Esophagus muscularis mucosa (tissue), 4 donors: ENCODE data around the gene DES. TPM values are rescaled to one million over a fixed set of nuclear protein-coding genes. Genes with fewer than 3 reads are reported as not detected.
A peak's percentile ranks its signal among the peaks of the same experiment; 100 is the strongest.

ENCODE experiments used
- DNase-seq: peaks from one replicate; pipeline ENCODE4 v3.0.0-alpha.2; 2017; ENCODE audit errors: extremely low spot score
- H3K27ac ChIP-seq, 4 donors: fragments of 200-600 bp; sonication (generic); replicated peaks in 1 of 4; 1 replicate in 3 of 4; 2 replicates in 1 of 4; pipeline ENCODE4 v1.5.1; 2016 to 2019; ENCODE audit warnings: mild to moderate bottlenecking in 1 of 4
- H3K27me3 ChIP-seq, 4 donors: fragments of 200-600 bp; sonication (generic); one replicate each; pipeline versions ENCODE4 v1.5.1 to v1.6.0; 2016 to 2019
- H3K36me3 ChIP-seq, 4 donors: fragments of 200-600 bp; sonication (generic); one replicate each; pipeline ENCODE4 v1.5.1; 2016 to 2019
- H3K4me1 ChIP-seq, 4 donors: fragments of 200-600 bp; sonication (generic); one replicate each; pipeline ENCODE4 v1.5.1; 2016 to 2019
- H3K4me3 ChIP-seq, 4 donors: fragments of 200-600 bp; sonication (generic); 1 replicate in 2 of 4; 2 replicates in 2 of 4; pipeline ENCODE4 v1.5.1; 2016 to 2019; ENCODE audit warnings: mild to moderate bottlenecking in 4 of 4, moderate library complexity in 1 of 4
- H3K9me3 ChIP-seq, 4 donors: fragments of 200-600 bp; sonication (generic); 1 replicate in 3 of 4; 2 replicates in 1 of 4; pipeline ENCODE4 v1.5.1; 2016 to 2019
- EP300 ChIP-seq: sonication (generic); formaldehyde crosslinking; IDR thresholded peaks from one replicate; pipeline ENCODE4 v1.6.1; 2017; ENCODE audit warnings: antibody characterized with exemption
- POLR2A ChIP-seq: fragments of 450-650 bp; IDR thresholded peaks from one replicate; pipeline ENCODE4 v1.6.1; 2017; ENCODE audit warnings: antibody characterized with exemption, moderate library complexity, mild to moderate bottlenecking, low read depth
- POLR2AphosphoS5 ChIP-seq, 2 donors: sonication (generic); formaldehyde crosslinking; IDR thresholded peaks; one replicate each; pipeline ENCODE4 v1.6.1; 2017; ENCODE audit warnings: antibody characterized with exemption in 2 of 2
- WGBS: methylation state at CpG from one replicate; pipeline ENCODE4 v1.1.5; 2018; 5-methylcytosine and 5-hydroxymethylcytosine counted together
- intact Hi-C: fragments of 100-400 bp; cut with DNase I; formaldehyde crosslinking; loops from one replicate; pipeline ENCODE4 v1.15.1; 2023
- total RNA-seq, 4 donors: library from RNA; depleted of rRNA; stranded (reverse); fragments of >200 nt; gene quantifications; one replicate each; pipeline versions ENCODE4 v1.1.0 to v1.2.1, GENCODE V29; 2016
- TF ChIP-seq, protein P1 (sequence below), 3 experiments: fragments of 200-600 bp in 2 of 3; fragments of 450-650 bp in 1 of 3; sonication (generic) in 2 of 3; IDR thresholded peaks; one replicate each; pipeline ENCODE4 v1.5.1; 2017 to 2019; ENCODE audit warnings: antibody characterized with exemption in 3 of 3, mild to moderate bottlenecking in 2 of 3, moderate library complexity in 1 of 3

Gene DES
- total RNA-seq, 4 donors from 2014 or later = 19,781 to 23,770 (median 22,752) TPM

GRCh38 chr2:219425238-219426067, 7.3 kb downstream of the DES start:
- TF ChIP-seq, protein P1, sequence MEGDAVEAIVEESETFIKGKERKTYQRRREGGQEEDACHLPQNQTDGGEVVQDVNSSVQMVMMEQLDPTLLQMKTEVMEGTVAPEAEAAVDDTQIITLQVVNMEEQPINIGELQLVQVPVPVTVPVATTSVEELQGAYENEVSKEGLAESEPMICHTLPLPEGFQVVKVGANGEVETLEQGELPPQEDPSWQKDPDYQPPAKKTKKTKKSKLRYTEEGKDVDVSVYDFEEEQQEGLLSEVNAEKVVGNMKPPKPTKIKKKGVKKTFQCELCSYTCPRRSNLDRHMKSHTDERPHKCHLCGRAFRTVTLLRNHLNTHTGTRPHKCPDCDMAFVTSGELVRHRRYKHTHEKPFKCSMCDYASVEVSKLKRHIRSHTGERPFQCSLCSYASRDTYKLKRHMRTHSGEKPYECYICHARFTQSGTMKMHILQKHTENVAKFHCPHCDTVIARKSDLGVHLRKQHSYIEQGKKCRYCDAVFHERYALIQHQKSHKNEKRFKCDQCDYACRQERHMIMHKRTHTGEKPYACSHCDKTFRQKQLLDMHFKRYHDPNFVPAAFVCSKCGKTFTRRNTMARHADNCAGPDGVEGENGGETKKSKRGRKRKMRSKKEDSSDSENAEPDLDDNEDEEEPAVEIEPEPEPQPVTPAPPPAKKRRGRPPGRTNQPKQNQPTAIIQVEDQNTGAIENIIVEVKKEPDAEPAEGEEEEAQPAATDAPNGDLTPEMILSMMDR (IDR thresholded peaks at IDR 0.05) = no peak
- TF ChIP-seq EP300 (no peak), POLR2AphosphoS5 (IDR thresholded peaks at IDR 0.05) (peak in 1 of 2 donors; percentile 3)
- peaks cover 17 to 63% (median 60%) of the 10 kb centered on the region in 4 donors for H3K36me3 ChIP-seq
- H3K4me1 ChIP-seq = peaks cover 6 to 45% (median 32%) of the 10 kb centered on the region in 4 donors
- WGBS = 90% methylated on average over 7 of the region's 8 CpGs
- DNase-seq = no peak
- no peaks in the 10 kb centered on the region for H3K27me3 ChIP-seq
- intact Hi-C loops = no loop called here
- no peaks in the 10 kb centered on the region for H3K9me3 ChIP-seq
- peak overlapping the region; percentile 94 to 99 (median 96) for H3K27ac ChIP-seq
- H3K4me3 ChIP-seq = peak overlapping the region; percentile 71 to 80 (median 77)

- Histone ChIP-seq H3K36me3 (peaks cover 11 to 57% (median 54%) of the 10 kb centered on the region in 4 donors), H3K9me3 (no peaks in the 10 kb centered on the region), H3K27ac (peak overlapping the region; percentile 94 to 99 (median 96)), H3K4me1 (peaks cover 7 to 51% (median 38%) of the 10 kb centered on the region in 4 donors), H3K27me3 (no peaks in the 10 kb centered on the region), H3K4me3 (no peak overlapping the region)
- 65% methylated on average over 6 of the region's 7 CpGs for WGBS
- TF ChIP-seq, protein P1 (IDR thresholded peaks at IDR 0.05) = no peak
- TF ChIP-seq POLR2AphosphoS5 (IDR thresholded peaks at IDR 0.05) (peak; percentile 88 to 95), EP300 (no peak), POLR2A (no peak)
- no peak for DNase-seq
- intact Hi-C loops = no loop called here
These were observed 7.9 kb downstream of the DES start for GRCh38 chr2:219426068-219426443.

DNA sequence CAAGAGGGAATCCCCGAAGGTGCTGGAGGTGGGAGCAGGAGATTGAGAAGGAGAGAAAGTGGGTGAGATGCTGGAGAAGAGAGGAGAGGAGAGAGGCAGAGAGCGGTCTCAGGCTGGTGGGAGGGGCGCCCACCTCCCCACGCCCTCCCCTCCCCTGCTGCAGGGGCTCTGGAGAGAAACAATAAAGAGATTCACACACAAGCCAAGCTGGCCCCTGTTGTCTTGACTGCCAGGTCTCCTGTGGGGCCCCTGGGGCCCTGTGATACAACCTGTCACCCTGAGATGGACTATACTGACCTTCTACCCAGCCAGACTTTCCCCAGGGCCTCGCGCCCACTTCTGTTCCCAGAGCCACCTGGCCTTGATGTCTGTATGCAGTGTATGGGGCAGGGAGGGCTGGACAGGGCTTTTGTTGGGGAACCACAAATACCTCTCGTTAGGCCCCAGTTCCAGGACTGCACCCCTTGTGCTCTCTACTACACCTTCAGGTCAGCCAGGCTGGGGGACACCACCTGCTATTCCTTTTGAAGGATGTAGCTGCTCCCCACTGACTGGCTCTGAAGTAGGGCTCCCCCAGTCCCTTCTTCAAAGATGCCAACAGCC, 8.5 kb downstream of the DES start:
- H3K36me3 ChIP-seq = peaks cover 5 to 51% (median 48%) of the 10 kb centered on the region in 4 donors
- DNase-seq = no peak
- WGBS = 73% methylated on average over 7 of the region's 7 CpGs
- H3K4me3 ChIP-seq = no peak overlapping the region
- H3K9me3 ChIP-seq = no peaks in the 10 kb centered on the region
- H3K27me3 ChIP-seq = no peaks in the 10 kb centered on the region
- intact Hi-C loops = no loop called here
- no peak for TF ChIP-seq EP300
- TF ChIP-seq POLR2A = no peak
- peak; percentile 46 to 81 for TF ChIP-seq POLR2AphosphoS5 (IDR thresholded peaks at IDR 0.05)
- H3K27ac ChIP-seq = peak overlapping the region; percentile 94 to 99 (median 96)
- H3K4me1 ChIP-seq = peaks cover 7 to 55% (median 40%) of the 10 kb centered on the region in 4 donors

DNA sequence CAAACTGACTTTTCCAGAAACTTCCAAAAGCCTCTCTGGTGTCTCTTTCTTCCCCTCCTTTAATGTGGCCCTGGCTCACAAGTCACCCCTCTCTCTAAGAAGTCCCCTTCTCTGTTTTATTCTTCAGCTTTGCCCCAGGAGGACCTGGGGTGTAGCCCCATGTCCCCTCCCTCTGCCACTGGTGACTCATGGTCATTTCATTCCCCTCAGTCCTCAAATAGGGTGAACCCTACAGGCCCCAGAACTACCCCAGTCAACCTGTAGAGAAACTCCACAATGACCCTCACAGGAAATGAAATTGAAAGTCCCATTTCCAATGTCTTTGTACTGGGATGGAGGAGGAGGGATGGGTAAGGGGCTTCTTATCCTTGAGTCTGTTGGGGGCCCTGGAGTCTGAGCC, 10.3 kb downstream of the DES start:
- no peak overlapping the region for H3K4me3 ChIP-seq
- peak; percentile 65 to 85 for TF ChIP-seq POLR2AphosphoS5 (IDR thresholded peaks at IDR 0.05)
- no peak for TF ChIP-seq POLR2A
- H3K27ac ChIP-seq = peak overlapping the region; percentile 94 to 99 (median 96)
- peaks cover 0 to 34% (median 32%) of the 10 kb centered on the region in 4 donors for H3K36me3 ChIP-seq
- intact Hi-C loops = no loop called here
- no peaks in the 10 kb centered on the region for H3K27me3 ChIP-seq
- H3K4me1 ChIP-seq = peaks cover 7 to 54% (median 49%) of the 10 kb centered on the region in 4 donors
- DNase-seq = no peak
- no peaks in the 10 kb centered on the region for H3K9me3 ChIP-seq

DNA sequence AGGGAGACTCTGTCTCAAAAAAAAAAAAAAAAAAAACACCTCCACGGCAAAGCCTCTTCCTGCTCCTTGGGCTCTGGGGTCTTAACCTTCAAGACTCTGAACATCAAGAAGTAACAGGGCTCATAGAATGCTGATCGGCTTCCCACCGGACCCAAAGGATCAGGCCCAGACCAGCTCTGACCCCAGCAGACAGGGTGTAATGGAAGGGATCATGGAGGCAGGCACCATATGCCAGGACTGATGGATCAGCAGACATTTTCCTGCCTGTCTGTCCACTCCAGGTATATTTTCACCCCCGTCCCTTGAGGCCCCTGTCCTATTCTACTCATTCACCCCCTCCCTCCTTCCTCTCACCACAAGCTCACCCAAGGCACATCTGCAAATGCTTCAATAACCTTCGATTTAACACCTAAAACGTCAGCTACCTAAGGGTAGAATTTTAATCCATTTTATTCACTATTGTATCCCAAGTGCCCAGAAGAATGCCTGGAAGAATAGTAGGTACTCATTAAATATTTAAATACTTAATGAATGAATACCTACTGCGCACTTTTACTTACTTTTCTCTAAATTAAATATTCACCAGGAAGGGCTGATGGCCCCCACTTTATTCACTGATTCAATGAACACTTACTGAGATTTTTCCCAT, 11.9 kb downstream of the DES start:
- WGBS = 80% methylated on average over 7 of the region's 7 CpGs
- Histone ChIP-seq H3K4me3 (no peak overlapping the region), H3K27me3 (peaks cover 0 to 8% (median 0%) of the 10 kb centered on the region in 4 donors), H3K36me3 (peaks cover 0 to 19% (median 16%) of the 10 kb centered on the region in 4 donors), H3K9me3 (no peaks in the 10 kb centered on the region), H3K27ac (peak overlapping the region; percentile 94 to 99 (median 96)), H3K4me1 (peaks cover 9 to 52% (median 44%) of the 10 kb centered on the region in 4 donors)
- no peak for DNase-seq
- TF ChIP-seq, protein P1 (IDR thresholded peaks at IDR 0.05) = no peak
- no peak for TF ChIP-seq EP300
- TF ChIP-seq POLR2AphosphoS5 (IDR thresholded peaks at IDR 0.05) = peak; percentile 39 to 94
- TF ChIP-seq POLR2A = no peak
- intact Hi-C loops = no loop called here
